HEK293 (cell line): Measurements from ENCODE around the gene NMD3.

Source experiments
- CTCF ChIA-PET: fragments of 350-600 bp; formaldehyde crosslinking; extraction: SDS; loops from one replicate; lab custom pipeline; 2021; ENCODE audit warnings: antibody characterized with exemption; lab: Yijun Ruan, JAX
- POLR2A ChIA-PET: fragments of 300-600 bp; formaldehyde crosslinking; extraction: SDS; loops from one replicate; lab custom pipeline; 2020; ENCODE audit warnings: antibody characterized with exemption, inconsistent platforms; lab: Yijun Ruan, JAX
- H3K27ac ChIP-seq: fragments of 200-500 bp; sonication (Bioruptor generic); 2 replicates; pipeline ENCODE4 v1.5.1; 2014; ENCODE audit warnings: low read depth, low read length, control low read depth, inconsistent platforms; ENCODE audit errors: extremely low read depth
- H3K36me3 ChIP-seq, 2 experiments: fragments of 200-500 bp in 1 of 2; sonication (Bioruptor generic) in 1 of 2; 1 replicate in 1 of 2; 2 replicates in 1 of 2; pipeline ENCODE4 v1.5.1; 2014 to 2017; ENCODE audit warnings: inconsistent platforms in 2 of 2, low read length in 2 of 2; ENCODE audit not compliant: control insufficient read depth in 2 of 2, insufficient read depth in 1 of 2
- H3K4me1 ChIP-seq: fragments of 200-500 bp; sonication (Bioruptor generic); 2 replicates; pipeline ENCODE4 v1.5.1; 2014; ENCODE audit warnings: mild to moderate bottlenecking, low read length, inconsistent platforms; ENCODE audit not compliant: control insufficient read depth, insufficient read depth
- H3K4me3 ChIP-seq: 2 replicates; pipeline ENCODE4 v1.5.1; 2011; ENCODE audit warnings: low read depth, mild to moderate bottlenecking, control low read depth, low read length, moderate library complexity
- H3K9me3 ChIP-seq: fragments of 200-500 bp; sonication (Bioruptor generic); 2 replicates; pipeline ENCODE4 v1.5.1; 2014; ENCODE audit warnings: low read depth, low read length, inconsistent platforms; ENCODE audit not compliant: control insufficient read depth, insufficient read depth
- ATF2 ChIP-seq: fragments of 450-650 bp; formaldehyde crosslinking; IDR thresholded peaks from 2 replicates; pipeline ENCODE4 v1.5.1; 2016; ENCODE audit warnings: missing biosample characterization, missing genetic modification characterization, low read depth
- TCF7L2 ChIP-seq: IDR thresholded peaks from 2 replicates; pipeline ENCODE4 v1.6.1; 2011; ENCODE audit warnings: low read depth, mild to moderate bottlenecking, inconsistent platforms, low read length, moderate library complexity, borderline replicate concordance
- TSHZ1 ChIP-seq: fragments of 450-650 bp; formaldehyde crosslinking; IDR thresholded peaks from 2 replicates; pipeline ENCODE4 v1.5.1; 2016; ENCODE audit warnings: missing biosample characterization, missing genetic modification characterization, borderline replicate concordance
- ZBTB7A ChIP-seq: fragments of 450-650 bp; formaldehyde crosslinking; IDR thresholded peaks from 2 replicates; pipeline ENCODE4 v1.5.1; 2016; ENCODE audit warnings: low read depth, missing biosample characterization, missing genetic modification characterization
- ZNF10 ChIP-seq: fragments of 450-650 bp; formaldehyde crosslinking; IDR thresholded peaks from 2 replicates; pipeline ENCODE4 v1.5.1; 2017; ENCODE audit warnings: missing biosample characterization, missing genetic modification characterization
- ZNF18 ChIP-seq: fragments of 450-650 bp; formaldehyde crosslinking; IDR thresholded peaks from 2 replicates; pipeline ENCODE4 v1.5.1; 2016; ENCODE audit warnings: missing biosample characterization, missing genetic modification characterization
- ZNF19 ChIP-seq: fragments of 450-650 bp; formaldehyde crosslinking; IDR thresholded peaks from 2 replicates; pipeline ENCODE4; 2016; ENCODE audit warnings: missing biosample characterization, missing genetic modification characterization, low read depth
- ZNF23 ChIP-seq: fragments of 450-650 bp; formaldehyde crosslinking; IDR thresholded peaks from 2 replicates; pipeline ENCODE4 v1.5.1; 2016; ENCODE audit warnings: missing biosample characterization, missing genetic modification characterization, borderline replicate concordance
- ZNF362 ChIP-seq: fragments of 450-650 bp; formaldehyde crosslinking; IDR thresholded peaks from 2 replicates; pipeline ENCODE4 v1.5.1; 2016; ENCODE audit warnings: missing biosample characterization, missing genetic modification characterization
- ZNF398 ChIP-seq: fragments of 450-650 bp; formaldehyde crosslinking; IDR thresholded peaks from 2 replicates; pipeline ENCODE4 v1.5.1; 2017; ENCODE audit warnings: missing biosample characterization, missing genetic modification characterization
- ZNF639 ChIP-seq: fragments of 450-650 bp; formaldehyde crosslinking; IDR thresholded peaks from 2 replicates; pipeline ENCODE4 v1.5.1; 2016; ENCODE audit warnings: missing biosample characterization, missing genetic modification characterization
- ZNF670 ChIP-seq: fragments of 450-650 bp; formaldehyde crosslinking; IDR thresholded peaks from 2 replicates; pipeline ENCODE4 v1.5.1; 2016; ENCODE audit warnings: missing biosample characterization, missing genetic modification characterization, low read depth
- ZNF692 ChIP-seq: fragments of 450-650 bp; formaldehyde crosslinking; IDR thresholded peaks from 2 replicates; pipeline ENCODE4 v1.5.1; 2016; ENCODE audit warnings: missing biosample characterization, missing genetic modification characterization
- ZNF701 ChIP-seq: fragments of 450-650 bp; formaldehyde crosslinking; IDR thresholded peaks from 2 replicates; pipeline ENCODE4 v1.5.1; 2016; ENCODE audit warnings: missing biosample characterization, missing genetic modification characterization
- ZNF777 ChIP-seq: fragments of 450-650 bp; formaldehyde crosslinking; IDR thresholded peaks from 2 replicates; pipeline ENCODE4 v1.5.1; 2017; ENCODE audit warnings: missing biosample characterization, missing genetic modification characterization, borderline replicate concordance
- ZNF792 ChIP-seq: fragments of 450-650 bp; formaldehyde crosslinking; IDR thresholded peaks from 2 replicates; pipeline ENCODE4 v1.5.1; 2016; ENCODE audit warnings: missing biosample characterization, missing genetic modification characterization
- ZSCAN30 ChIP-seq: fragments of 450-650 bp; IDR thresholded peaks from 2 replicates; pipeline ENCODE4 v1.5.1; 2018; ENCODE audit warnings: missing biosample characterization, mild to moderate bottlenecking, missing genetic modification characterization, moderate library complexity

The NMD3 gene

GRCh38 chr3:161197855-161198850 is 23.0 kb upstream of the NMD3 start (continued):
- TF ChIP-seq ZNF18 (tag by site-specific recombination) (no peak), ZNF701 (no peak), ZNF10 (tag by site-specific recombination) (no peak), ZNF670 (tag by site-specific recombination) (no peak), ZSCAN30 (tag by site-specific recombination) (no peak), ZNF398 (tag by site-specific recombination) (no peak), TCF7L2 (no peak), ATF2 (tag by site-specific recombination) (no peak)

- Histone ChIP-seq H3K27ac (no peak overlapping the region), H3K4me1 (no peaks in the 10 kb centered on the region), H3K36me3 (no peaks in the 10 kb centered on the region), H3K4me3 (no peak overlapping the region), H3K9me3 (no peaks in the 10 kb centered on the region)
- ChIA-PET CTCF (no interaction called here), POLR2A (no interaction called here)
- TF ChIP-seq ZNF362 (tag by site-specific recombination), result no peak
- no peak for TF ChIP-seq ZNF777 (tag by site-specific recombination)
- TF ChIP-seq TSHZ1 (tag by site-specific recombination), result no peak
- TF ChIP-seq ZNF792 (tag by site-specific recombination), result no peak
- no peak for TF ChIP-seq ZNF398 (tag by site-specific recombination)
- no peak for TF ChIP-seq ZBTB7A (tag by site-specific recombination)
- no peak for TF ChIP-seq ZNF692 (tag by site-specific recombination)
- TF ChIP-seq ZNF639 (tag by site-specific recombination), result no peak
- no peak for TF ChIP-seq ZNF19 (tag by site-specific recombination)
- no peak for TF ChIP-seq ZNF701
- no peak for TF ChIP-seq ZNF23 (tag by site-specific recombination)
These were observed 21.2 kb upstream of the NMD3 start for GRCh38 chr3:161199926-161200325.
